Transverse colon (tissue), 3 donors: ENCODE results near the gene GAS7.

Source experiments
- POLR2A ChIP-seq: fragments of 450-650 bp; IDR thresholded peaks from one replicate; pipeline ENCODE4 v1.6.1; 2016; ENCODE audit warnings: antibody characterized with exemption, mild to moderate bottlenecking, moderate library complexity
- TF ChIP-seq, protein P1 (sequence below), 5 experiments: fragments of 200-600 bp in 3 of 5; fragments of 450-650 bp in 2 of 5; sonication (generic) in 3 of 5; IDR thresholded peaks; 1 replicate in 2 of 5; 2 replicates in 3 of 5; pipeline ENCODE4 v1.5.1; 2016 to 2017; ENCODE audit warnings: antibody characterized with exemption in 5 of 5, inconsistent platforms in 3 of 5, mild to moderate bottlenecking in 2 of 5, moderate library complexity in 1 of 5

DNA sequence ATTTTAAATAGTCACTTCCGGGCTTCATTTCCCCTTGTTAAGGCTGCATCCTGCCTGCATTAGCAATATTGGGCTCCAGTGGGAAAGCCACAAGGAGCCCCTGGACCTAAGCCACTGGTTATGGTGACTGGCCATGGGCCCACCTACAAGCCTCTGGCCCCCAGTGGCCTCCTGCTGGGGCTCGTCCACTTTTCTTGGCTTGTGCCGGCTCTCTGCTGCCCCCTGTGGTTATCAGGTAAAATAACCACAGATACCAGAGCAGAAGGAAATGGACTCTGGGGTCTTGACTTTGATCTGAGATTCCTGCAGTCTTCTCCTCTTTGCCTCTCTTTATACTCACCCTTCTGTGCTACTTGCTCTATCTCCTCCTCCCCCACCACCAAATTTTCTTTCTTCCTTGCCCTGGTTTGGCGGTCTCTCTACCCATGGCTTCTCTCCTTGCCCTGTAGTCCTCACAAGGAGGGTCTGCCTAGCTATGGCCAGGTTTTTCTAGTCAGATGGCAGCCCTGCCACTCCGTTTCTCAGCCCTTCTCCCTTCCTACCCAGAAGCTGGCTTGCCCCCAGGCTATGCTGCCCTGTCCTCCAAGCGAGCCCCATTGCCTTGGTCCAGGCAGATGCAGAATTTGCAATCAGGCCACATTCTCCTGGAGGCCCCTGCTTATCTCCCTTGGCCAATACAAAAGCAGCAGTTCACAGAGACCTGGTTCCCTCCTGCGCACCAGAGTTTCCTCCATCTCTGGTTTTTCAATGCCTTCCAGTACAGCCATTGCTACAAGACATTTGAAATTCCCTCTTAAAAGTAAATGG, 210.4 kb downstream of the GAS7 start:
- TF ChIP-seq, protein P1, sequence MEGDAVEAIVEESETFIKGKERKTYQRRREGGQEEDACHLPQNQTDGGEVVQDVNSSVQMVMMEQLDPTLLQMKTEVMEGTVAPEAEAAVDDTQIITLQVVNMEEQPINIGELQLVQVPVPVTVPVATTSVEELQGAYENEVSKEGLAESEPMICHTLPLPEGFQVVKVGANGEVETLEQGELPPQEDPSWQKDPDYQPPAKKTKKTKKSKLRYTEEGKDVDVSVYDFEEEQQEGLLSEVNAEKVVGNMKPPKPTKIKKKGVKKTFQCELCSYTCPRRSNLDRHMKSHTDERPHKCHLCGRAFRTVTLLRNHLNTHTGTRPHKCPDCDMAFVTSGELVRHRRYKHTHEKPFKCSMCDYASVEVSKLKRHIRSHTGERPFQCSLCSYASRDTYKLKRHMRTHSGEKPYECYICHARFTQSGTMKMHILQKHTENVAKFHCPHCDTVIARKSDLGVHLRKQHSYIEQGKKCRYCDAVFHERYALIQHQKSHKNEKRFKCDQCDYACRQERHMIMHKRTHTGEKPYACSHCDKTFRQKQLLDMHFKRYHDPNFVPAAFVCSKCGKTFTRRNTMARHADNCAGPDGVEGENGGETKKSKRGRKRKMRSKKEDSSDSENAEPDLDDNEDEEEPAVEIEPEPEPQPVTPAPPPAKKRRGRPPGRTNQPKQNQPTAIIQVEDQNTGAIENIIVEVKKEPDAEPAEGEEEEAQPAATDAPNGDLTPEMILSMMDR (IDR thresholded peaks at IDR 0.05), result peak; percentile 54 to 83 (median 76)
- TF ChIP-seq POLR2A, result no peak
